Measurements from ENCODE around the gene KCNK4.
A peak's percentile ranks its signal among the peaks of the same experiment; 100 is the strongest.
"Not testable (repeated sequence)": the region's sequence is repeated elsewhere in the genome, so short reads cannot be mapped to it uniquely, and the experiment has no call there.

The KCNK4 gene

GRCh38 chr11:64245401-64245796 lies 45.7 kb upstream of the KCNK4 start:
- no peak for TF ChIP-seq CTCF (IDR thresholded peaks at IDR 0.05; ENCODE audit: insufficient read depth, low read length, missing control alignments)
- peak overlapping the region; percentile 88 for H3K4me3 ChIP-seq (ENCODE audit: low read depth, low read length)
- POLR2A ChIA-PET, result interaction anchor here (0.6 to 7.1 kb wide), 12 partner anchors 8 to 64 kb away, joined by 3 to 61 read pairs (median 4); partner anchors contain the start of genes DNAJC4, NUDT22, STIP1 and TRPT1
- no peak for DNase-seq (ENCODE audit: low read depth, low spot score)
- CTCF ChIA-PET, result interaction anchor here (1.3 to 10.8 kb wide), 5 partner anchors 8 to 109 kb away, joined by 3 to 224 read pairs (median 103); partner anchors contain the start of genes CATSPERZ, ESRRA and FERMT3

DNA sequence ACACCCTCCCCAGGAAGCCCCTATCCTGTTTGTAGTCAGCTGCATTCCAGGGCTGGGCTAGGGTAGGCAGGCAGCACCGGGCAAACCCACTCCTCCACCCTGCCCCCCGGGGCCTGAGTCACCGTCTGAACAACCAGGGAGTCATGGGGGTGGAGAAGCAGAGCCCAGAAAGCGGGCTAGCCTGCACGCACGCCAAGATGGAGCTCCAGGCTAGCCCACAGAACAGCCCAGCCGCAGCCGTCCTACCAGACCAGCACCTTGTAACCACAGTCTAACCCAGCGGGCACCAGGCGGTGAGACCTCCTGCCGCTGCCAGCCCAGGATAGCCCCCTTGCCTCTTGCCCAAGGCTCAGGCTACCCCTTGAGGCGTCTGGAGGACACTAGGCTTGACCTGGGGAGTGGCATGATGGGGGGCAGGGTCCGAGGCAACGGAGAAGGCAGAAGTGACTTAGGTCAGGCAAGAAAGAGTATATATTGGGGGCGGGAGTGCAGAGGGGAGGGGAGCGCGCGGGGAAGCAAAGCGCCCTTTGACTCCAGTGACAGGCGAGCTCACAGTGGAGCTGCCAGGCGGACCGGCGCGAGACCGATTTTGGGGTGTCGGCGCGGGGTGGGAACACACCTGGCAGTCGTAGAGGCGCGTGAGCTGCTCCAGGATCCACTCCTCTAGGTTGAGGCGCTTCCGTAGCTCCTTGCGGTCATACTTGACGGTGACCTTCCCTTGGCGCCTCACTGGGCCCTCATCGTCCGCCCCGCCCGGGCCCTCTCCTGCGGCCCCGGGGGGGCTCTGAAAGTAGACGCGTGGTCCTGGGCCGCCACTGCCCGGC lies 45.1 kb upstream of the KCNK4 start:
- peak overlapping the region; percentile 88 for H3K4me3 ChIP-seq (ENCODE audit: low read depth, low read length)
- no peak for TF ChIP-seq CTCF (IDR thresholded peaks at IDR 0.05; ENCODE audit: insufficient read depth, low read length, missing control alignments)
- ChIA-PET POLR2A (interaction anchor here (0.6 to 7.1 kb wide), 17 partner anchors 9 to 533 kb away, joined by 3 to 61 read pairs (median 4); partner anchors contain the start of genes NUDT22, PRDX5, STIP1 and TRMT112), CTCF (interaction anchor here (1.3 to 10.8 kb wide), 6 partner anchors 8 to 109 kb away, joined by 3 to 224 read pairs (median 54); partner anchors contain the start of genes CATSPERZ, ESRRA and FERMT3)
- peak; percentile 55 for DNase-seq (ENCODE audit: low read depth, low spot score)

DNA sequence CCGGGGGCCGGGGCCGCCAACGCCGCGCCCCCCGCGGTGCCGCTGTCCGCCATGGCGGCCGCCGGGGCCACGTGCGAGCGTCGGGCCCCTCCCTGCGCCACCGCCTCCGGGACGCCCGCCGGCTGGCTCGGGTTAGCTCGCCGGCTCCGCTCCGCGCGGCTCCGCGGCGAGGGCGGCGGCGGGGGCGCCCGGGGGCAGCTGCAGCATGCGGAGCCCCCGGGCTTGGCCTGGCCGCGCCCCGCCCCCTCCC lies 44.6 kb upstream of the KCNK4 start:
- not testable (repeated sequence) for DNase-seq (ENCODE audit: low read depth, low spot score)
- CTCF ChIA-PET, result interaction anchor here (1.5 to 10.8 kb wide), 5 partner anchors 9 to 108 kb away, joined by 3 to 224 read pairs (median 103); partner anchors contain the start of genes CATSPERZ, ESRRA and FERMT3
- peak overlapping the region; percentile 88 for H3K4me3 ChIP-seq (ENCODE audit: low read depth, low read length)
- POLR2A ChIA-PET, result interaction anchor here (0.6 to 7.1 kb wide), 7 partner anchors 9 to 532 kb away, joined by 3 to 61 read pairs (median 4); partner anchors contain the start of genes PRDX5 and TRMT112

- H3K4me3 ChIP-seq (ENCODE audit: low read depth, low read length), result peak within 1 kb of the TSS; percentile 88
- ChIA-PET CTCF (interaction anchor here (0.8 to 10.8 kb wide), 7 partner anchors 8 to 108 kb away, joined by 3 to 224 read pairs (median 6); partner anchors contain the start of genes CATSPERZ, ESRRA and FERMT3), POLR2A (interaction anchor here (0.5 to 7.1 kb wide), 4 partner anchors 10 to 70 kb away, joined by 3 to 61 read pairs (median 4); partner anchors contain the start of genes PRDX5 and TRMT112)
- DNase-seq (ENCODE audit: low read depth, low spot score), result no peak
- no peak for TF ChIP-seq CTCF (IDR thresholded peaks at IDR 0.05; ENCODE audit: insufficient read depth, low read length, missing control alignments)
Observed at GRCh38 chr11:64246871-64247728, 44.0 kb upstream of the KCNK4 start, which contains the start of gene PPP1R14B. PPP1R14B (minus strand) TSS chr11:64246943; CDS start chr11:64246673, 270 bp downstream.

GRCh38 chr11:64247729-64248531 lies 43.2 kb upstream of the KCNK4 start:
- no peak for TF ChIP-seq CTCF (IDR thresholded peaks at IDR 0.05; ENCODE audit: insufficient read depth, low read length, missing control alignments)
- ChIA-PET POLR2A (interaction anchor here (7.1 kb wide), 1 partner anchor 22 kb away, joined by 61 read pairs; no protein-coding TSS in a partner anchor), CTCF (interaction anchor here (0.8 to 10.8 kb wide), 6 partner anchors 8 to 107 kb away, joined by 3 to 224 read pairs (median 54); partner anchors contain the start of genes CATSPERZ, ESRRA and FERMT3)
- DNase-seq (ENCODE audit: low read depth, low spot score), result no peak
- H3K4me3 ChIP-seq (ENCODE audit: low read depth, low read length), result peak overlapping the region; percentile 75
